GM18870 (cell line): ENCODE measurements around the gene SLC25A29.

Experiments used
- ATAC-seq: cut with Tn5 transposase; IDR thresholded peaks from one replicate; pipeline ENCODE4 v1.9.1; 2021; ENCODE audit warnings: moderate library complexity; ENCODE audit not compliant: unreplicated experiment

SLC25A29 gene

DNA sequence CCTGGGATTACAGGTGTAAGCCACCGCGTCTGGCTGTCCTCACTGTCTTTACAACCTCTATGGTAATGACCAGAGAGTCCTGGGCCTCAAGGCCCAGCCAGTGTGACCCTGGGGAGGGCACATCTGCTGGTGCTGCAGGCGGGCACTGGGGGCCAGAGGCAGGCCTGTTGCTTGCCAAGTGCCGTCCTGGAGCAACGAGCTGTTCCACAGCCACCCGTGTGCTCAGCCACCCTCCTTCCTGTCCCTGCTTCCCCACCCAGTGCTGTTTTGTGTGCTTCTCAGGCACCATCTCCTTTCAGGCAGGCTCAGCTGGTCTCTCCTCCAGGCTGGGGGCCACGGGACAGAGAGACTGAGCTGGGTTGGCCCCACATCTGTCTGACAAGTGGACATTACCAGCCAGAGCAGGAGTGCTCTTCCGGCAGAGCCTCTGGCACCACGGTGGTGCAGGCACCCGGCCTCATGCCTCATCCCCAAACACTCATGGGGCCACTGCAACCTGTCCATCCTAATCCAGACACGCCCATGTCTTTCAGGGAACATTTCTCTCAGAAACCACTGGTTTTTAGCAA, 25.9 kb upstream of the SLC25A29 start:
- no peak for ATAC-seq

DNA sequence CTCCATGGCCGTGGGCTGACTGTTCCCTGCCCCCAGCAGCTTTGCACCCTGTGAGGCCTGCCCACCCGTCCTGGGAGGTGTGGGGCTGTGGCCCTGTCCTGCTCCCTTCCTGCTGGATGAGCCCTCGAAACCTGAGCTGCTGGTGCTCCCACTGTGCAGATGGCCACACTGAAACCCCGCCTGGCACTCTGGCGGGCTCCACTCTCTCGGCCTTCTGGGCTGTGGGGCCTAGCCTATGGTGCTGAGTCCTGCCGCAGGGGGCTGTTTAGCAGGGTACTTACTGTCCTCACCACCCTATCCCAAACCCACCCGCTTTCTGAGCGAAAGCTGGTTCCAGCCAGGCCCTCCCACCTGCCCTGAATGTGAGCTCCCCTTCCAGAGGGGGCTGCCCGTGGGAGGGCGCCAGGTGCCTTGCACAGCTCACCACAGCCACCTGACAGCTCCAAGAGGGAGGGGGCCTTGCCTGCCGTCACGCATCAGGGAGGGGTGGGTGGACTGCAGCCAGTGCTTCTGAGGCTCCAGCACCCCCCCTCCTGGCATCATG, 24.2 kb upstream of the SLC25A29 start:
- ATAC-seq: no peak

DNA sequence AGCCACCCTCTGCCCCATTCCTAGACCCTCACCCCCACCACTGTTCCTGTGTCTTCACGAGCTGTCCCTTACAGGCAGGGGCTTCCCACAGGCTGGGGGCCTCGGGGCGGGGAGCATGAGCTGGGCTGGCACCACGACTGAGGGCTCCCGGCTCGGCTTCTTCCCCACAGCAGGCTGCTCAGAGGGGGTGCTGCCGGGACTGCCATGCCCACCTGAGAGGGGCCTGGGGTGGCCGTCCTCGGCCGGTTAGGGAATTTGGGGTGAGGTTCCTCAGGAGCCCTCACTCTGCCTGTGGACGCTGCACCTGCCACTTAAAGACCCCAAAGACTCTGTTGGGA, 23.7 kb upstream of the SLC25A29 start:
- no peak for ATAC-seq

DNA sequence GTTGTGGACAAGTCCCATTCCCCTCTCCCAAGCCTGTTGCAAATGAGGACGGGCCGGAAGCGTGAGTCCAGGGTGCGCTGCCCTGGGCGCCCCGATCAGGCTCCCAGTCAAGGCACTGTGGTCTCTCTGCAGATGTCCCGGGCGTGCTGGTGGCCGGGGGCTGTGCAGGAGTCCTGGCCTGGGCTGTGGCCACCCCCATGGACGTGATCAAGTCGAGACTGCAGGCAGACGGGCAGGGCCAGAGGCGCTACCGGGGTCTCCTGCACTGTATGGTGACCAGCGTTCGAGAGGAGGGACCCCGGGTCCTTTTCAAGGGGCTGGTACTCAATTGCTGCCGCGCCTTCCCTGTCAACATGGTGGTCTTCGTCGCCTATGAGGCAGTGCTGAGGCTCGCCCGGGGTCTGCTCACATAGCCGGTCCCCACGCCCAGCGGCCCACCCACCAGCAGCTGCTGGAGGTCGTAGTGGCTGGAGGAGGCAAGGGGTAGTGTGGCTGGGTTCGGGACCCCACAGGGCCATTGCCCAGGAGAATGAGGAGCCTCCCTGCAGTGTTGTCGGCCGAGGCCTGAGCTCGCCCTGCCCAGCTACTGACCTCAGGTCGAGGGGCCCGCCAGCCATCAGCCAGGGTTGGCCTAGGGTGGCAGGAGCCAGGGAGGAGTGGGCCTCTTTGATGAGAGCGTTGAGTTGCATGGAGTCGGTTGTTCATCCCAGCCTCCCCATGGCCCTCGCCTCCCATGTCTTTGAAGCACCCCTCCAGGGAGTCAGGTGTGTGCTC, 23.2 kb upstream of the SLC25A29 start:
- no peak for ATAC-seq

DNA sequence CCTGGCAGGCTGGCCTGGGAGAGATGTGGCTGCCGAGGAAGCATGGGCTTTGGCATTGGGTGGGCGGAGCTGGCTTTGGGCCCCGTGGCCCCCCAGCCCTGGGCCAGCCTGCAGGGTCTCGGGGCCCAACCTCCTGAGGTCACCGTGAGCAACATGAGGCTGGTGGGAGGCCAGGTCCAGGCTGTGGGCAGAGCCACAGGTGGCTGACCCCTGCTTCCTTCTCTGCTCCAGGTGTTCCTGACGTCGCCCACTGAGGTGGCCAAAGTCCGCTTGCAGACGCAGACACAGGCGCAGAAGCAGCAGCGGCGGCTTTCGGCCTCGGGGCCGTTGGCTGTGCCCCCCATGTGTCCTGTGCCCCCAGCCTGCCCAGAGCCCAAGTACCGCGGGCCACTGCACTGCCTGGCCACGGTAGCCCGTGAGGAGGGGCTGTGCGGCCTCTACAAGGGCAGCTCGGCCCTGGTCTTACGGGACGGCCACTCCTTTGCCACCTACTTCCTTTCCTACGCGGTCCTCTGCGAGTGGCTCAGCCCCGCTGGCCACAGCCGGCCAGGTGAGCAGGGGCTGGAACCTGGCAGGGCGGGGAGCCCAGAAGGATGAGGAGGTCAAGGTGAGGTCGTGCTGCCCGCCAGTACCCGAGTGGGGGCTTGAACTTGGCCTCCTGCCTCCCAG, 22.4 kb upstream of the SLC25A29 start:
- ATAC-seq: no peak

DNA sequence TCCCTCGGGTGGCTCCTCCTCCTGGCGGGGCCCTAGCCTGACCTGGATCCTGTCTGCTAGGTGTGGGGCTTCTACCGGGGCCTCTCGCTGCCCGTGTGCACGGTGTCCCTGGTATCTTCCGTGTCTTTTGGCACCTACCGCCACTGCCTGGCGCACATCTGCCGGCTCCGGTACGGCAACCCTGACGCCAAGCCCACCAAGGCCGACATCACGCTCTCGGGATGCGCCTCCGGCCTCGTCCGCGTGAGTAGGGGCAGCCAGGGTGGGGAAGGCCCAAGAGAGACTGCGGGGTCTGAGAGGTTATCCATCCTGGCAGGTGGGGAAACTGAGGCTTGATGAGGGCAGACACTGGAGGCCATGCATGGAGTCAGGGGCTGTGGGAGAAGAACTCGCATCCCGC, 20.9 kb upstream of the SLC25A29 start:
- ATAC-seq: no peak

DNA sequence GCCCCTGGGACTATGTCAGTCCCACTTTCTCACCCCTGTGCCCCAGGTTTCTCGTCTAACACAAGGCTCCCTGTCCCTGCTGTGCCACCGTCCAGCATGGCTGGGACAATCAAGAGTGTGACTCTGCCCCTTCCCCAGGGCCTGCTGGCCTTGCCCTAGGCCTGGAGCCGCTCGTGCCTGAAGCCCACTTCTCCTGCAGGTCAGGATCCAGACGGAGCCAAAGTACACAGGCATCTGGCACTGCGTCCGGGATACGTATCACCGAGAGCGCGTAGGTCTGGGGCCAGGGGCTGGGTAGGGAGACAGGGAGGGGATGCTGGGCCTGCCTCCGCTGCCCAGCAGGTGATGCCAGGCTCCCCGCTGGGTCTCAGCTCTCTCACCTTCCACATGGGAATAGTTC, 19.7 kb upstream of the SLC25A29 start:
- no peak for ATAC-seq

DNA sequence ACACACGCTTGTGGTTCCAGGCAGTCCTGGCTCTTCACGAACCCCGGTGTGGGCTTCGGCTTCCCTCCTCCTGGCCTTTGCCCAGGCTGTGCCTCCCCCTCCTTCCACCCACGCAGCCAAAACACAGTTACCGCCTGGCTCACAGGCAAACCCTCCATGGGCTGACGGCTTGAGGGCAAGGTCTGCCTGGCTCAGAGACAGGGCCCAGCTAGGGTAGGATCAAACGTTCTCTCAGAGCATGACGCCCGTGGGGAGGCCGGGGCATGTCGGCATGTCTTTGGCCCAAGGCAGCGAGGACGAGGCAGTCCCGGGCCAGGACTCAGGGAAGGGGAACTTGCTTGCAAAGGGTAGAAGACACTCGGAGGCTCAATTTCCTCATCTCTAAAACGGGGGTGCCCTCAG, 19.0 kb upstream of the SLC25A29 start:
- no peak for ATAC-seq

DNA sequence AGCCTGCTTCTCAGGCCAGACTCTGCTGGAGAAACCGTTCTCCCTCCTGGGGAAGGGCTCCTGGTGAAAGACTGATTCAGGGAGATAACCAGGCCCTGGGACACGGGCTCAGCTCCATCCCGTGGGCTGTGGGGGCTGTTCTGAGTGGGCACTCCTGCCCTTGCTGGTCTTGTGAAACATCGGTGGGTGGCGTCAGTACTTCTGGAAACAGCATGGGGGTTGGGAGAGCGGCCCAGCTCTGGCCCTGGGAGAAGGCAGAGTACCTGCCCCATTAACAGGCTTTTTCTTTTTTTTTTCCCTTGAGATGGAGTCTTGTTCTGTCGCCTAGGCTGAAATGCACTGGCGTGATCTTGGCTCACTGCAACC, 17.7 kb upstream of the SLC25A29 start:
- ATAC-seq: no peak

DNA sequence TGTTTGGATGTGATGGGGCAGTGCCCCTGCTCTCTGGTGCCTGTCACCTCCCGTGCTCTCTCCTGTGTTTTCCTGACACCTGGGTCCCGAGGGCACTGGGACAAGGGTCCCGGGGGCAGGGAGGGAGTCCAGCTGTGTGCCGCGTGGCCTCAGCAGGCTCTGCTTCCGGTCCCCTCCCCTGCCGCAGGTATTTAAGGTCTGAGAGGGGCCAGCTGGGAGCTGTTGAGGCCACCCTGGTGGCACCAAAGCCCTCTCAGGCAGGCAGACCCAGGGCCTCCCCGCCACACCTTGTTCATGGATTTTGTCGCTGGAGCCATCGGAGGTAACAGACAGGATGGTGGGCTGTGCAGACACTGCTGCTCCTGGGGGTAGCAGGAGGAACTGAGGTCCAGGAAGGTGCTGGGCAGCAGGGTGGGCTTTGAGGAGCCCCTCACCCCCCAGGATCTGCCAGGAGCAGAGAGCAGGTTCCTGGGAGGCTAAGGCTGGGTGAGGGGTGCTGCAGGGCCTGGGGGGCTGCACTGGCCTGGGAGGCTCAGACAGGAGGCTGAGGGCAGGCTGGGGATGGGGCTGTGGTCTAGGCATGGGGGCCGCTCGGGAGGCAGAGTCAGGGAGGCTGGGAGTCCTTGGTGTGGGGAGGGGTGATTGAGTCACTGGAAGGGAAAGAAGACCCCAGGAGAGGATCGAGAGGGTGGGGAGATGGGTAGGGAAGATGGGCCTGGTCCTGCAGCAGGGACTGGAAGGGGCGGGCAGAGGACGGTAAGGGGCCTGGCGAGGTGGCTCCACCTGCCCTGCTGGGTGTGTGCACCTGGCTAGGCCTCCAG, 17.1 kb upstream of the SLC25A29 start, which contains the start of gene SLC25A47:
TSS of gene SLC25A47 (plus strand) at position 219 of the 821 bp plus-strand sequence. CDS start at position 295, 76 bp downstream.
- no peak for ATAC-seq

DNA sequence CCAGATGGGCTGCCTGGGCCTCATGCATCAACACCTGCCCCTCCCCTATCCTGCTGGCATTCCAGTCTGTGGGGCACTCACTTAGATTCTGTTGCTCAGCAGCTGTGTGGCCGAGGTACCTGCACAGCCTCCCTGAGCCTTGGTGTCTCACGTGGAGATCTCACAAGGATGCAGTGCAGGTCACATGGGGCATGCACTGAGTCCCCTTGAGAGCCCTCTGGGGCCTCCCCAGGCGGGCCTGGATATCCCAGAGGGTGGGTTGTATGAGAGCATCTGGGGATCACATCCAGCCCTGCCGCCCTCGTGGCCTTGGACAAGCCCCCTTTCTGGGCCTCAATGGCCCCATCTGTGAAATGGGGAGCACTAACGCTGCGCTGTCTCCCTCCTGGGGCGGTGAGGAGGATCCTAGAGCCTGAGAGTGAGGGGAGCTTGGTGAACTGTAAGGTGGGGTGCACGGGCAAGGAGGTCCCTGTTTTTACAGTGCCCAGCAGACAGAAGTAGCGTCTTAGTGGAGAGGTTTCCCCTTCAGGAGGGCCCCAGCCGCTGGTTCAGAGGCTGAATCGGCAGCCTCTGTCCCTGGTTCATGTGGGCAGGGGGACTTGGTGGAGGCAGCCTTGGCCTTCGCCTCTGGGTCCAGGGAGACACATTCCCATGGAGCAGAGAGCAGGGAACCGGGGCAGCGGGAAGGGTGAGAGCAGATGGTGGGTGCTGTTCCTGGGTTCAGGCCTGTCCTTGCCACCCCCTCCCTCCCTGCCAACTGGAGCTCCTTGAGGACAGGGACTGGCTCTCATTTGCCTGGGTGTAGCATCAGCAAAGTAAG, 16.1 kb upstream of the SLC25A29 start:
- ATAC-seq: no peak

DNA sequence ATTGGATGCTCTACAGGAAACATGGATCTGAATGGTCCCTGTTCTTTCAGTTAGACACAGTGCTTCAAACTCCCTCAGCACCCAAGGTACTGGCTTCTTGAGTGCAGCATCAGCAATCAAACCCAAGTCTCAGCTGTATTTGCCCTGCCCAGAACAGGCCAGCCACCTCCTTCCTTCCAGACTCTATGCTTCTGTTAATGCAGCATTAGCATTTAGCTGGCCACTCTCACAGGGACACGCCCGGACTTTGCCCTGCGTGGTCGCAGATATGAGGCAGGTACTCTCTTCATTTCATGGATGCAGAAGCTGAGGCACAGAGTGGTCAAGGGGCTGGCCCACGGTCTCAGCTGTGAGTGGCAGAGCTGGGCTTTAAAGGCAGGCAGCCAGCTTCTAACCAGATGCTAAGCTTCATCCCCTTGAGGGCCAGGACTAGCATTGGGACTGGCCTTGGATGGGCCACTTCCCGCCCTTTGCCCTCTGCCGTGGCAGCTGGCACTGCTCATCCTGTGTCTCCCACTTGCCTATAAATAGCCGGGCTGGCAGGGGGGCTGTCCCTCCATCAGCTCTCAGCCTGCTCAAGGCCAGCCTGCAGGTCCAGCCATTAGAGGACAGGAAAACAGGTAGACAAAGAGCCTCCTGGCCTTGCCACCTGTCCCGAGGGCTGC, 15.4 kb upstream of the SLC25A29 start:
- no peak for ATAC-seq

DNA sequence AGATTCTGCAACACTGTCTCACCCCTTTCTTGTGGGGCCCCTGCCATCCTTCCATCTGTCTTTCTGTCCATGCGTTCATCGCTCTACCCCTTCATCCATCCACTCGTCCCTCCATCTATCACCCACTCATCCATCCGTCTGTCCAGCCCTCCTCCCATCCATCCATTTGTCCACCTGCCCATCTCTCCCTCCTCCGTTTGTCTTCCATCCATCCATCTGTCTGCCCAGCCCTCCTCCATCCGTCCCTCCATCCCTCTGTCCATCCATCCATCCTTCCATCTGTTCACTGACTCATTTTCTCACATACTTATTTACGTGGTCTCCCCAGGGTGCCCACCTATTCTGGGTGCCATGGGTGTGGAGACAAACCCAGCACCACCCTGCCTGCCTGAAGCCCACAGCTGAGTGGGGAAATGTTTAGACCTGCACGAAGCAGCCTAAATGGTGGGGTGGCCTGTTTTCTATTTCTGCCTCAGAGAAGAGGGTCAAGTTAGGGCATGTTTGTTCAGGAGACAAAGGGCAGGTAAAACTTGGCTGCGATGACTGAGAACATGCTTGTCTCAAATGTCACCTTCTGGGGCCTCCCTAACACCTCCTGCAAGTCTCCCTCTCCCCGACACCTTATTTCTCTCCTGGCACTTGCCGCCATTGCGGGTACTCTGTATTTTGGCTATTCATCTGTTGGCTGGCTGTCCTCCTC, 14.1 kb upstream of the SLC25A29 start:
- ATAC-seq: no peak

DNA sequence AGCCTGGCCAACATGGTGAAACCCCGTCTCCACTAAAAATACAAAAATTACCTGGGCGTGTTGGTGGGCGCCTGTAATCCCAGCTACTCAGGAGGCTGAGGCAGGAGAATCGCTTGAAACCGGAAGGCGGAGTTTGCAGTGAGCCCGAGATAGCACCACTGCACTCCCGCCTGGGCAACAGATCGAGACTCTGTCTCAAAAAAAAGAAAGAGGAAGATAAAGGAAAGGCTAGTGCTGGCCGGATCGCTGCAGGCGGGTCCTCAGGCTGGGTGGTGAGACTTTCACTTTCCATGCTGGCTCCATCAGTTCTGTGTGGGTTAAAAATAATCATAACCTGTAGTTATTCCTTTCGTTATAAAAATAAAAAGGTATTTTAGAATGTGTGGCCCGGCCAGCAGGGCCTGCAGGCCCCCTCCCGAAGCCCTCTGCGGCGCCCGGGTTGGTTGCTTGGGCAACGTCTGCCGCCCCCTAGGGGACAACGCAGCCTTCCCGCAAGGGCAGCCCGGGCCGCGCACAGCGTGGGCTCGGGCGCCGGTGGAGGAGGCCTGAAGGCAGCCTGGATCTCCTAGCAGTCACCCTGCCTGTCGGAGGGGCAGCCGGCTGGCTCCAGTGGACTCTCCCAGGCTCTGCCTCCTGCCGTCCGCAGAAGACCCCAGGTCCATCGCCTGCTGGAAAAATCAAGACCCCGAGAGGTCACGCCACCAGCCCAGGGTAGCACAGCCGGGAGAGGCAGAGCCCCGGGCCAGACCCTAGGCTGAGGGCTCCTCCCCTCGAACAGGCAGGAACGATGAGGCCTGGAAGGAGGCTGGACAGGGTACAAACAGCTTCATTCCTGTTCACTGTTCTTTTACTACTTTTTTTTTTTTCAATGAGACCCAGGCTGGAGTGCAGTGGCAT, 11.9 kb upstream of the SLC25A29 start:
- ATAC-seq: peak; percentile 74

DNA sequence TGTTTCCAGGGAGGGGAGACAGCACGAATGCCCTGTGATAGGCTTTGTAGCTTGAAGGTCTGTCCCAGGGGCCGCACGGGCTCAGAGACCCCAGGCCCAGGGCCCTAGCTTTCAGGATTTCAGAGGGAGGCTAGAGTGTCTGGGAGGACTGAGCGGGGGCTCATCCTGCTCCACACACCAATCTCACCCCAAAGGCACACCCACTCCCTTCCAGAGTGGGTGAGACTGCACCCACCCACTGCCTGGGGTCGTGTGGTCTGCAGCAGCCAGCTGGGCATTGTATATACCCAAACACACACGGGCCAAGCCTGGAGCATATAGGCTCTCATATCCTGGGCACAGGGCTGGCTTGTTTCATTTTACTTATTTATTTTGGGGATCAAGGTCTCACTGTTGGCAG, 11.1 kb upstream of the SLC25A29 start:
- ATAC-seq: no peak

DNA sequence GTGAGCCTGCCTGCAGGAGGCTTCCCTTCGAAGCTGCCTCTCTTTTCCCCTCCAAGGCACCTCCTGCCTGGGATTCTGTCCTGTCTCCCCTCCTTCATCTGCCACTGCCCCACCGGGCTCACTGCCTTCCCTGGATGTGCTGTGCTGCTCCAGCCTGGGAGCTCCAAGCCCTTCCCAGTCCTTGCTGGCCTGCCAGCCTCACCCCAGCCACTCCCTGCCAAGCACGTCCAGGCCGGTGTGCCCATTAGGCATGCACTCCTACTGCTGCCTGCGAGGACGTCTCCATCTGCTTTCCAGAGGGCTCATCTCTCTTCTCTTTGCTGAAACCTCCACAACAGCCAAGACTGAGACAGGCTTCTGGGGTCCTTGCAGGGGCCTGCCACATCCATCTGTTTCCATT, 8.5 kb upstream of the SLC25A29 start:
- ATAC-seq: no peak

DNA sequence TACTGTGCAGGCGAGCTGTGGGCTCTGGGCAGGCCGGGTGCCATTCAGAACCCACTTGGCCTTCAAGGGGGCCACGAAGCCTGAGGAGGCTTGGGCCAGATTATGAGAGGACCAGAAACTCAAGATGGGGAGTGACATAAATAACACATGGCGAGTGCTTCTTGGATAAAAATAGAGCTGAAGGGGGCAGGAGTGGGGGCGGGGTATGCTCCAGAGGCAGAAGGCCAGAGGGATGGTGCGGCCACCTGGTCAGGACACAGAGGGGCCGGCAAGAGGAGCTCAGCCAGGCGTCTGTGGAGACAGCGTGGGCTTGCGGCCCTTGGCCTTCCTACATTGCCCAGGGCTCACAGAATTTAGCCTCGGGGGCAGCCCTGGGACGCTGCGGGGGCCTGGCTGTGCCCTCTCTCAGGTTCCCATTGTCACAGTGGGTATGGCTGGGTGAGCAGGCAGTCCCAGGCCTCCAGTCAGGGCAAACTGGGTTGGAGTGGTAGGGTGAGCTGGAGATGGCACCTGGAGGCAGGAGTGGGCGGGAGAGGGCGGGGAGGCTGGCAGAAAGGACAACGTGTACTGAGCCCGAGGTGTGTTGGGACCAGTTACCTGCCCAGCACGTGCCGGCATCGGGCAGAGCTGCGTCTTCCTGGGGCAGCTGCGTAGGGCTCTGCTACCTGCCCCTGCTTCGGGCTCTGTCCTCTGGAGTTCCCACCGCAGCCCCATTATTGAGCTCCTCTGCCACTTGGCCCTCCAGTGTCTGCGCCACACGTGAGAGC, 7.4 kb upstream of the SLC25A29 start:
- no peak for ATAC-seq
